GM23338 (cell line): ENCODE measurements around the gene SEMA6B. TPM values are rescaled to one million over a fixed set of nuclear protein-coding genes. Genes with fewer than 3 reads are reported as not detected.

Experiments used
- ATAC-seq: fragments of 200-7000 bp; cut with Tn5 transposase; 3 replicates; pipeline ENCODE4 v1.9.1; 2020
- DNase-seq: peaks from one replicate; pipeline ENCODE4 v3.0.0-alpha.2; 2015; ENCODE audit warnings: low spot score
- H2AFZ ChIP-seq: fragments of 200-600 bp; sonication (generic); 2 replicates; pipeline ENCODE4 v1.8.0; 2016; ENCODE audit warnings: antibody characterized with exemption, mild to moderate bottlenecking, moderate library complexity
- H3F3A ChIP-seq: fragments of 200-600 bp; sonication (generic); replicated peaks from 2 replicates; pipeline ENCODE4 v1.8.0; 2017; ENCODE audit warnings: antibody characterized with exemption, mixed run types, low read depth
- H3K27ac ChIP-seq: fragments of 200-600 bp; sonication (generic); 2 replicates; pipeline ENCODE4 v1.6.1; 2016; ENCODE audit warnings: low read depth
- H3K27me3 ChIP-seq: fragments of 200-600 bp; sonication (generic); 2 replicates; pipeline ENCODE4 v1.8.0; 2016; ENCODE audit warnings: mild to moderate bottlenecking, mixed run types, moderate library complexity; ENCODE audit not compliant: insufficient read depth
- H3K36me3 ChIP-seq: fragments of 200-600 bp; sonication (generic); 2 replicates; pipeline ENCODE4 v1.8.0; 2016; ENCODE audit warnings: mild to moderate bottlenecking; ENCODE audit not compliant: insufficient read depth
- H3K4me1 ChIP-seq: fragments of 200-600 bp; sonication (generic); 2 replicates; pipeline ENCODE4 v1.8.0; 2016; ENCODE audit warnings: mild to moderate bottlenecking, moderate library complexity; ENCODE audit not compliant: insufficient read depth
- H3K4me2 ChIP-seq: fragments of 200-600 bp; sonication (generic); 2 replicates; pipeline ENCODE4 v1.7.1; 2017; ENCODE audit warnings: mixed run types
- H3K4me3 ChIP-seq: fragments of 200-600 bp; sonication (generic); 2 replicates; pipeline ENCODE4 v1.6.1; 2016; ENCODE audit warnings: mixed run types
- H3K79me2 ChIP-seq: fragments of 200-600 bp; sonication (generic); replicated peaks from 2 replicates; pipeline ENCODE4 v1.8.0; 2017; ENCODE audit warnings: mild to moderate bottlenecking; ENCODE audit not compliant: insufficient read depth
- H3K9me2 ChIP-seq: fragments of 200-600 bp; sonication (generic); 2 replicates; pipeline ENCODE4 v1.8.0; 2017; ENCODE audit not compliant: insufficient read depth
- H4K20me1 ChIP-seq: fragments of 200-600 bp; sonication (generic); replicated peaks from 2 replicates; pipeline ENCODE4 v1.8.0; 2017; ENCODE audit warnings: mild to moderate bottlenecking; ENCODE audit not compliant: insufficient read depth
- H3K27ac Mint-ChIP-seq: 2 replicates; pipeline ENCODE4 v1.8.0; 2020; ENCODE audit warnings: inconsistent platforms, mild to moderate bottlenecking, moderate library complexity, mixed read lengths
- H3K27me3 Mint-ChIP-seq: 3 replicates; pipeline ENCODE4 v1.8.0; 2022; ENCODE audit warnings: low read depth, mild to moderate bottlenecking, moderate library complexity, mixed read lengths, inconsistent platforms; ENCODE audit not compliant: insufficient read depth, poor library complexity
- H3K36me3 Mint-ChIP-seq: 3 replicates; pipeline ENCODE4 v1.8.0; 2021; ENCODE audit warnings: low read depth, mild to moderate bottlenecking, inconsistent platforms, moderate library complexity, mixed read lengths
- H3K4me1 Mint-ChIP-seq: 3 replicates; pipeline ENCODE4 v1.8.0; 2020; ENCODE audit warnings: mild to moderate bottlenecking, inconsistent platforms, mixed read lengths
- H3K4me3 Mint-ChIP-seq: 3 replicates; pipeline ENCODE4 v1.8.0; 2021; ENCODE audit warnings: moderate library complexity, mild to moderate bottlenecking, inconsistent platforms, mixed read lengths
- H3K9me3 Mint-ChIP-seq: 3 replicates; pipeline ENCODE4 v1.8.0; 2020; ENCODE audit warnings: moderate library complexity, mild to moderate bottlenecking, inconsistent platforms, mixed read lengths
- CREB1 ChIP-seq: fragments of 250-450 bp; sonication (Bioruptor Pico); IDR thresholded peaks from 2 replicates; pipeline ENCODE4 v1.5.0; 2020; ENCODE audit warnings: low read depth, mild to moderate bottlenecking, moderate library complexity
- EZH2 ChIP-seq: fragments of 200-600 bp; sonication (generic); IDR thresholded peaks from one replicate; pipeline ENCODE4 v1.8.0; 2017; ENCODE audit warnings: antibody characterized with exemption, mild to moderate bottlenecking, low read depth; ENCODE audit not compliant: unreplicated experiment
- ZNF331 ChIP-seq: fragments of 250-450 bp; sonication (Bioruptor Pico); IDR thresholded peaks from 2 replicates; pipeline ENCODE4 v1.5.0; 2020; ENCODE audit warnings: low read depth, mild to moderate bottlenecking, moderate library complexity
- long read RNA-seq: library from polyadenylated mRNA; unstranded; transcript quantifications from one replicate; pipeline ENCODE4 v2.0.0, GENCODE V29; 2020; ENCODE audit not compliant: unreplicated experiment
- polyA plus RNA-seq: library from polyadenylated mRNA; unstranded; fragments of >200 nt; fragmentation: Nextera tagmentation; extraction: Ambion mirVana; gene quantifications from 2 replicates; pipeline ENCODE4 v1.2.1, GENCODE V29; 2016
- total RNA-seq: library from RNA; depleted of rRNA; stranded (reverse); fragments of >200 nt; shearing (Covaris generic); gene quantifications from 2 replicates; pipeline ENCODE4 v1.2.3, GENCODE V29; 2014; rRNA removed
- TF ChIP-seq, protein P1 (sequence below), 2 experiments: fragments of 200-600 bp in 1 of 2; sonication (generic) in 1 of 2; conservative IDR thresholded peaks; 2 replicates each; pipeline versions ENCODE4 v1.5.1 to v1.6.1; 2016 to 2017; ENCODE audit warnings: antibody characterized with exemption in 2 of 2, low read depth in 2 of 2, mild to moderate bottlenecking in 2 of 2, moderate library complexity in 1 of 2
- TF ChIP-seq, protein P2 (sequence below): IDR thresholded peaks from one replicate; pipeline ENCODE4 v1.6.1; 2018; ENCODE audit warnings: antibody characterized with exemption; ENCODE audit not compliant: unreplicated experiment

Gene SEMA6B, protein sequence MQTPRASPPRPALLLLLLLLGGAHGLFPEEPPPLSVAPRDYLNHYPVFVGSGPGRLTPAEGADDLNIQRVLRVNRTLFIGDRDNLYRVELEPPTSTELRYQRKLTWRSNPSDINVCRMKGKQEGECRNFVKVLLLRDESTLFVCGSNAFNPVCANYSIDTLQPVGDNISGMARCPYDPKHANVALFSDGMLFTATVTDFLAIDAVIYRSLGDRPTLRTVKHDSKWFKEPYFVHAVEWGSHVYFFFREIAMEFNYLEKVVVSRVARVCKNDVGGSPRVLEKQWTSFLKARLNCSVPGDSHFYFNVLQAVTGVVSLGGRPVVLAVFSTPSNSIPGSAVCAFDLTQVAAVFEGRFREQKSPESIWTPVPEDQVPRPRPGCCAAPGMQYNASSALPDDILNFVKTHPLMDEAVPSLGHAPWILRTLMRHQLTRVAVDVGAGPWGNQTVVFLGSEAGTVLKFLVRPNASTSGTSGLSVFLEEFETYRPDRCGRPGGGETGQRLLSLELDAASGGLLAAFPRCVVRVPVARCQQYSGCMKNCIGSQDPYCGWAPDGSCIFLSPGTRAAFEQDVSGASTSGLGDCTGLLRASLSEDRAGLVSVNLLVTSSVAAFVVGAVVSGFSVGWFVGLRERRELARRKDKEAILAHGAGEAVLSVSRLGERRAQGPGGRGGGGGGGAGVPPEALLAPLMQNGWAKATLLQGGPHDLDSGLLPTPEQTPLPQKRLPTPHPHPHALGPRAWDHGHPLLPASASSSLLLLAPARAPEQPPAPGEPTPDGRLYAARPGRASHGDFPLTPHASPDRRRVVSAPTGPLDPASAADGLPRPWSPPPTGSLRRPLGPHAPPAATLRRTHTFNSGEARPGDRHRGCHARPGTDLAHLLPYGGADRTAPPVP
- total RNA-seq (39.8 and 42.7 TPM in 2 replicates), polyA plus RNA-seq (5.3 and 6.9 TPM in 2 replicates)
- long read RNA-seq, partial matches to known transcripts = 0 of 2 reads
- long read RNA-seq, other reads (novel, unspliced or antisense) = 2 of 2 reads

DNA sequence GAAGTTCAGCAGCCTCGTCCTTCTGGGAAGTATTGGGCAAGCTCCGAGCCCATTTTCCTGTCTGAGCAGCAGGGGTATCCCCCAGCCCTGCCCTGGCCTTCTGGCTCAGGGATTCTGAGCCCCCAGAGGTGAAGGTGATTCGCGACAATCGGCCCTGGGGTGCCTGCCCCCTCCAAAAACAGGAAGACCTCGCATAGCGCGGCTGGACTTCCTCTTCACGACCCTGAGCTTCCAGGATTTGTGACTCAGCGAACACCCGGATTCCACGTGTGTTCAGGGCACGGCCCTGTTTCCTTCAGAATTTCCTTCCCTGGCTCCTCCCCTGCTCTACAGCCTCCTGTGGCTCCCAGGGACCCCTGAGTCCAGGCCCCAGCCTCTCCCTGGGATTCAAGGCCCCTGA is at the start of gene SEMA6B:
Gene SEMA6B, minus strand, starts transcription at position 116 of the 400 bp plus-strand sequence. CDS start 1,227 bp downstream, outside the sequence.
- Mint-ChIP-seq H3K27ac (no peak within 1 kb of the TSS), H3K36me3 (peaks cover 9% of the 10 kb centered on the region), H3K4me1 (peaks cover 7% of the 10 kb centered on the region; the same call in 2 of the 3 replicates), H3K27me3 (peaks cover 16% of the 10 kb centered on the region), H3K9me3 (no peaks in the 10 kb centered on the region), H3K4me3 (no peak within 1 kb of the TSS)
- peaks cover 9% of the 10 kb centered on the region; the same call in 1 of the 2 replicates for H3F3A ChIP-seq
- H3K4me3 ChIP-seq = no peak within 1 kb of the TSS
- no peak for DNase-seq
- H3K27me3 ChIP-seq = no peaks in the 10 kb centered on the region
- H2AFZ ChIP-seq = no peak within 1 kb of the TSS
- no peaks in the 10 kb centered on the region for H3K79me2 ChIP-seq
- TF ChIP-seq EZH2 (no peak), CREB1 (no peak)
- H3K4me1 ChIP-seq = no peaks in the 10 kb centered on the region; the same call in 1 of the 2 replicates
- H3K36me3 ChIP-seq = no peaks in the 10 kb centered on the region
- H3K27ac ChIP-seq = no peak within 1 kb of the TSS
- no peaks in the 10 kb centered on the region for H3K9me2 ChIP-seq
- H3K4me2 ChIP-seq = no peak within 1 kb of the TSS
- H4K20me1 ChIP-seq = peaks cover 13% of the 10 kb centered on the region; the same call in 1 of the 2 replicates
- ATAC-seq = no peak

DNA sequence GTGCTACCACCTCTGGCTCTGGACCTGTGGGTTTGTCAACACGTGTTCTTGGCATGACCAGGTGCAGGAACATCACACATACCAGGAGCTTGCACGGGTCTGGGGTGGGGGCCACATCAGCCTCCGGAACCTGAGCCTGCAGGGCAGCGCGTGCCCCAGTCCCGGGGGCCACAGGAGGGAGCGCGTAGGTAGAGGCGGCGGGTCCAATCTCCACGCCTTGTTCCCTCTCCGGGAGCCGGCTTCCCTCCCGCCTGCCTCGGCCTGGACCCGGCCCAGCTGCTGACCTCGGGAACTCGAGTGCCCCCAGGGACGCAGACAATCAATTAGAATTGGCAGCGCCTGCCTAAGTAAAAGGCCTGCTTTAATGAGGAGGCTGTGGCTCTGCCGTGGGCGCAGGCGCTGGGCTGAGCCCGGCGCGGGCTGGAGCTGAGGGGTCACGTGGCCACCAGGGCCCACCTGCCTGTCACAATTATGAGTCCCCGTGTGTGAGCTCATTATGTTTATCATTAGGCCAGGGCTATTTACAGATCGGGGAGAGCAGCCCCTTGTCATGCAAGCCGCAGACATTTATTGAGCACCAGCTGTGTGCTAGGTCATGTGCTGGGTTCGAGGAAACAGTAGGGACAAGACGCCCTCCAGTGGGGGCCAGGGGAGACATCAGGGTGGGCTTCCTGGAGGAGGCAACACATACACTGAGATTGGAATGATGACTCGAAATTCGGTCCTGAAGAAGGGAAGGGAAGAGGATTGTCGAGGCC is 47.6 kb upstream of the SEMA6B start:
- H3K79me2 ChIP-seq = no peaks in the 10 kb centered on the region
- Mint-ChIP-seq H3K27ac (no peak overlapping the region), H3K36me3 (no peaks in the 10 kb centered on the region), H3K27me3 (peaks cover 13% of the 10 kb centered on the region), H3K4me1 (peaks cover 15% of the 10 kb centered on the region), H3K4me3 (peak overlapping the region; percentile 49), H3K9me3 (no peaks in the 10 kb centered on the region)
- H3K4me3 ChIP-seq = peak overlapping the region; percentile 55
- ATAC-seq = peak; percentile 81
- no peaks in the 10 kb centered on the region for H3K36me3 ChIP-seq
- H3K27me3 ChIP-seq = peaks cover 9% of the 10 kb centered on the region
- H4K20me1 ChIP-seq = no peaks in the 10 kb centered on the region
- H3K4me1 ChIP-seq = peaks cover 8% of the 10 kb centered on the region; the same call in 1 of the 2 replicates
- peak overlapping the region; percentile 96 for H2AFZ ChIP-seq
- H3K9me2 ChIP-seq = no peaks in the 10 kb centered on the region
- TF ChIP-seq, protein P1, sequence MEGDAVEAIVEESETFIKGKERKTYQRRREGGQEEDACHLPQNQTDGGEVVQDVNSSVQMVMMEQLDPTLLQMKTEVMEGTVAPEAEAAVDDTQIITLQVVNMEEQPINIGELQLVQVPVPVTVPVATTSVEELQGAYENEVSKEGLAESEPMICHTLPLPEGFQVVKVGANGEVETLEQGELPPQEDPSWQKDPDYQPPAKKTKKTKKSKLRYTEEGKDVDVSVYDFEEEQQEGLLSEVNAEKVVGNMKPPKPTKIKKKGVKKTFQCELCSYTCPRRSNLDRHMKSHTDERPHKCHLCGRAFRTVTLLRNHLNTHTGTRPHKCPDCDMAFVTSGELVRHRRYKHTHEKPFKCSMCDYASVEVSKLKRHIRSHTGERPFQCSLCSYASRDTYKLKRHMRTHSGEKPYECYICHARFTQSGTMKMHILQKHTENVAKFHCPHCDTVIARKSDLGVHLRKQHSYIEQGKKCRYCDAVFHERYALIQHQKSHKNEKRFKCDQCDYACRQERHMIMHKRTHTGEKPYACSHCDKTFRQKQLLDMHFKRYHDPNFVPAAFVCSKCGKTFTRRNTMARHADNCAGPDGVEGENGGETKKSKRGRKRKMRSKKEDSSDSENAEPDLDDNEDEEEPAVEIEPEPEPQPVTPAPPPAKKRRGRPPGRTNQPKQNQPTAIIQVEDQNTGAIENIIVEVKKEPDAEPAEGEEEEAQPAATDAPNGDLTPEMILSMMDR (conservative IDR thresholded peaks at IDR 0.05; ENCODE audit: low read depth in 2 of 2) = peak; percentile 61 to 77
- TF ChIP-seq ZNF331 (CRISPR knock-in tag) = no peak
- TF ChIP-seq CREB1 = no peak
- TF ChIP-seq, protein P2, sequence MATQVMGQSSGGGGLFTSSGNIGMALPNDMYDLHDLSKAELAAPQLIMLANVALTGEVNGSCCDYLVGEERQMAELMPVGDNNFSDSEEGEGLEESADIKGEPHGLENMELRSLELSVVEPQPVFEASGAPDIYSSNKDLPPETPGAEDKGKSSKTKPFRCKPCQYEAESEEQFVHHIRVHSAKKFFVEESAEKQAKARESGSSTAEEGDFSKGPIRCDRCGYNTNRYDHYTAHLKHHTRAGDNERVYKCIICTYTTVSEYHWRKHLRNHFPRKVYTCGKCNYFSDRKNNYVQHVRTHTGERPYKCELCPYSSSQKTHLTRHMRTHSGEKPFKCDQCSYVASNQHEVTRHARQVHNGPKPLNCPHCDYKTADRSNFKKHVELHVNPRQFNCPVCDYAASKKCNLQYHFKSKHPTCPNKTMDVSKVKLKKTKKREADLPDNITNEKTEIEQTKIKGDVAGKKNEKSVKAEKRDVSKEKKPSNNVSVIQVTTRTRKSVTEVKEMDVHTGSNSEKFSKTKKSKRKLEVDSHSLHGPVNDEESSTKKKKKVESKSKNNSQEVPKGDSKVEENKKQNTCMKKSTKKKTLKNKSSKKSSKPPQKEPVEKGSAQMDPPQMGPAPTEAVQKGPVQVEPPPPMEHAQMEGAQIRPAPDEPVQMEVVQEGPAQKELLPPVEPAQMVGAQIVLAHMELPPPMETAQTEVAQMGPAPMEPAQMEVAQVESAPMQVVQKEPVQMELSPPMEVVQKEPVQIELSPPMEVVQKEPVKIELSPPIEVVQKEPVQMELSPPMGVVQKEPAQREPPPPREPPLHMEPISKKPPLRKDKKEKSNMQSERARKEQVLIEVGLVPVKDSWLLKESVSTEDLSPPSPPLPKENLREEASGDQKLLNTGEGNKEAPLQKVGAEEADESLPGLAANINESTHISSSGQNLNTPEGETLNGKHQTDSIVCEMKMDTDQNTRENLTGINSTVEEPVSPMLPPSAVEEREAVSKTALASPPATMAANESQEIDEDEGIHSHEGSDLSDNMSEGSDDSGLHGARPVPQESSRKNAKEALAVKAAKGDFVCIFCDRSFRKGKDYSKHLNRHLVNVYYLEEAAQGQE = no peak
- peaks cover 5% of the 10 kb centered on the region; the same call in 1 of the 2 replicates for H3F3A ChIP-seq
- peak; percentile 78 for DNase-seq
- H3K27ac ChIP-seq = no peak overlapping the region
- peak overlapping the region; percentile 78 for H3K4me2 ChIP-seq
